ENCODE results near the gene RPS5.
"Not testable (repeated sequence)": the region's sequence is repeated elsewhere in the genome, so short reads cannot be mapped to it uniquely, and the experiment has no call there.

RPS5 gene

DNA sequence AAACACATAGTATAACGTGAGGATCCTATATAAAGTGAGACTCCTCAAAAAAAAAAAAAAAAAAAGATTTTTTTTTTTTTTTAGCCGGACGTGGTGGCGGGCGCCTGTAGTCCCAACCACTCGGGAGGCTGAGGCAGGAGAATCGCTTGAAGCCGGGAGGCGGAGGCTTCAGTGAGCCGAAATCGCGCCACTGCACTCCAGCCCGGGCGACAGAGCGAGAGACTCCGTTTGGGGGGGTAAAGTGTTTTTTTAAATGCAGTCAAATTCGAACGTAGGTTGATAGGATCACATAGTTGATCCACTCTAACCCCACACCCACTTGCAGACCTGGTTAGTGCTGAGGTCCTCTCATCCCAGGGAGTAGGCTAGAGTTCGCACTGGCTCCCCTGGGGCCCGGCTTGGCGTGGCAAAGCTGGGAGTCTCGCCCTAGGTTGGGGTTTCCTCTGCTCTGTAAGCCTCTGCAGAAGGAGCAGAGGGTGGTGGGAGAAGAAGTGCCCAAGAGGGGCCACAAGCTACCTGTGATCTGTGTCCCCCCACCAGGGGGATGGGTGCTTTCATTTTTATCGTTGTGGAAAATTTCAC is 14.9 kb downstream of the RPS5 start:
- no peak for DNase-seq (ENCODE audit: extremely low read depth in 1 of 2, low read depth in 1 of 2)

DNA sequence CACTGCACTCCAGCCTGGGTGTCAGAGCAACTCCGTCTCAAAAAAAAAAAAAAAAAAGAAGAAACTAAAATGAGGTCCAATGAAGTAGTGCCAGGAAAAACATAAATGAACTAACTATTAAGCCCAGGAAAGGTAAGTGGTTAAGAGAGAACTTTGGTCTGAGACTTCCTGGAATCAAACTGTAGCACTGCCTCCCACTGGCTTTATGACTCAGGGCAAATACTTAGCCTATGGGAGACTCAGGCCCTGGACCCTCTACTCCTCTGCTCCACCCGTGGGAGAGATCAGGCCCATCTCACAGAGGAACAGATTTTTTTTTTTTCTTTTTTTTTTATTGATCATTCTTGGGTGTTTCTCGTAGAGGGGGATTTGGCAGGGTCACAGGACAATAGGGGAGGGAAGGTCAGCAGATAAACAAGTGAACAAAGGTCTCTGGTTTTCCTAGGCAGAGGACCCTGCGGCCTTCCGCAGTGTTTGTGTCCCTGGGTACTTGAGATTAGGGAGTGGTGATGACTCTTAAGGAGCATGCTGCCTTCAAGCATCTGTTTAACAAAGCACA is 16.9 kb downstream of the RPS5 start:
- DNase-seq (ENCODE audit: extremely low read depth in 1 of 2, low read depth in 1 of 2), result not testable (repeated sequence)

DNA sequence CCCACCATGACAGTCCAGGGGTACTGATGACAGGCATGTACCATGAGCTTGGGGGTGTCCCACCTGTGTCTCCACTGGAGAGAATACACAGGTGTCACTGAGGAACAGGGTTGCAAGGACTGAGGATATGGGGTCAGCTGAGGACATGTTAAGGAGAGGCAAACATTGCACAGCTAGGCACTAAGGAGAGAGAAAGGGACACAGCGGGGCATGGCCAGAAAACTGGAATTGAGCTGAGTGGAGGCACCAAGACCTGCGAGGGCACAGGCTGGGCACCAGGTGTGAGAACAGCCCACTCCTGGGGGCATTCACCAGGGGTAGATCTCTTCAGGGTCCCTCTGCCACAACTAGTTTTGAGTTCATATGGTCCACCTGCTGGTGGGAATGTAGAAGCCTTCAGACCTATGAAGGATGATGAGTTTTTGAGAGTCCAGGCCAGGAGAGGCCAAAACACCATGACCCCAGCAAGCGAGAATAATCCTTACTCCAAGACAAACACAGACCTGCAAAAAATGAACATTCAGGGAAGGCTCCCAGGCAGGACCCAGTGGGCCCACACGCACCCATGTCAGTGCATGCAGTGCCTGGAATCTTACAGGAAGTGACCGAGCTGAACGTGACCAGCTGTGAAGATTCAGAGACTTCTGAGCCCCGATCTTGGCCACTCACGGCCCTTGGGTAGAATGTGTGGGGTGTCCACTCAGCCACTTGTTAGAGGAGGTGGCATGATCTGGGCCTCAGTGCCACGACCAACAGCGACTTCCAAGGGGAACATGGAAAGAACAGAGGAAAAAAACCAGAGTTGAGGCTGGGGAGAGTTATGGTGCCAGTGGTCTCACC is 20.0 kb downstream of the RPS5 start:
- DNase-seq (ENCODE audit: extremely low read depth in 1 of 2, low read depth in 1 of 2), result no peak

DNA sequence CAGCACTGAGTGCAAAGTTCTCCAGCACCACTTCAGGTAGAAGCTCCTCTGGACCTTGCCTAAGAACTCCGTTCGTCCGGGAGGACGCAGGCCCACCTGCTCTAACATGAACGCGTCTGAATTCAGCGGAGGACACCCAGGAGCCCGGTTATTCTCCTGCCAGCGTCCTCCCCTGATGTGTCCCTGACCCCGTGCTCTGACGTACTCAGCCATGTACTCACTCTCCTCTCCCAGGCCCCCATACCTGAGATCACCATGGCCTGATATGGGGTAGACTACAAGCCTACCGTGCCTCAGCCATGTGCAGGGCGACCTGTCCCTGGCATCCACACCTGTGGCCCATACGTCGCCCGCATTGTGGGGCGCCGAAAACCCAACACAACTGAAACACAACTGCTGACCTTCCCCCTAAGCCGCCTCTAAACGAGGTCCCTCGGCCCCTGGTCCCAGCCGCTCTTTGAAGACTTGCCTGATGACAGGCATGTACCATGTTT is 20.6 kb downstream of the RPS5 start:
- no peak for DNase-seq (ENCODE audit: extremely low read depth in 1 of 2, low read depth in 1 of 2)

DNA sequence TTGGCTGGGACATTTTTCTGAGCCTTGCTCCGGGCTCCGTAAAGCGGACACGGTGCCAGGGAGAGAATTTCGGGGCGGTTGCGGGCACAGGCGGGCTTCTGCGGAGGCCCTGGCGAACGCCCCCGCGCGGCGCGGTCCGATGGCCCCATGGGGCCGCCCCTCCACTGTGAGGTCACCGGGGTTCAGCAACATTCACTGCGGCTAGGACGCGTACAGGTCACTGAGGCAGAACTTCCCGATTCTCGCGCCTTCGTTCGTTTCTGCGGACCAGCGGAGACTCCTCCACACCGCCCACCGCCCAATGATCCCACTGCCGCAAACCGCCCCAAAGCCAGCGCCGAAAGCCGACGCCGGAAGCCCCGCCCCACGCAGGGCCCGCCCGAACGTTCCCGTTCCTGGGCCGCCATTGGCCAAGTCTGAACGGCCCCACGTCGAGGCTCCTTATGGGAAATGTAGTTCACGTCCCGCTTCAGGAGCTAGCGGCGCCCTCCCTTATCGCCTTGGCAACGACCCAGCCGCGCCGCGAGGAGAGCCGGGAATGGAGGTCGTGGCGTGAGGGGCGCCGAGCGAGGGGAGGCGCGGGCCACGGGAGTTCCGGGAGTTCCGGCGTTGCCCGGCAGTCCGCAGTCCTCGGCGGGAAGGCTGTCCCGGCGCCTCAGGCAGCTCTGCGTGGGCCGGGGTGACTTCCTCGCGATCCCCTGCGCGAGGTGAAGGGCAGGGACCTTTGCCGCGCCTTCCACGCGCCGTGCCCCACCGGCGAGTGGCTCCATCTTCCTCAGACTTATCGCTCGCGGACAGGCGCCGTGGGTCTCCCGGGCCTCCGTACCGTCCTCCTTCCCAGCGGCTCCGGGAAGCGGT is 21.3 kb downstream of the RPS5 start, which contains the start of gene ZNF584:
ZNF584 (plus strand) TSS at position 498 of the 858 bp plus-strand sequence. CDS start 499 bp downstream, outside the sequence.
- DNase-seq (ENCODE audit: extremely low read depth in 1 of 2, low read depth in 1 of 2), result peak; percentile 83 to 87

DNA sequence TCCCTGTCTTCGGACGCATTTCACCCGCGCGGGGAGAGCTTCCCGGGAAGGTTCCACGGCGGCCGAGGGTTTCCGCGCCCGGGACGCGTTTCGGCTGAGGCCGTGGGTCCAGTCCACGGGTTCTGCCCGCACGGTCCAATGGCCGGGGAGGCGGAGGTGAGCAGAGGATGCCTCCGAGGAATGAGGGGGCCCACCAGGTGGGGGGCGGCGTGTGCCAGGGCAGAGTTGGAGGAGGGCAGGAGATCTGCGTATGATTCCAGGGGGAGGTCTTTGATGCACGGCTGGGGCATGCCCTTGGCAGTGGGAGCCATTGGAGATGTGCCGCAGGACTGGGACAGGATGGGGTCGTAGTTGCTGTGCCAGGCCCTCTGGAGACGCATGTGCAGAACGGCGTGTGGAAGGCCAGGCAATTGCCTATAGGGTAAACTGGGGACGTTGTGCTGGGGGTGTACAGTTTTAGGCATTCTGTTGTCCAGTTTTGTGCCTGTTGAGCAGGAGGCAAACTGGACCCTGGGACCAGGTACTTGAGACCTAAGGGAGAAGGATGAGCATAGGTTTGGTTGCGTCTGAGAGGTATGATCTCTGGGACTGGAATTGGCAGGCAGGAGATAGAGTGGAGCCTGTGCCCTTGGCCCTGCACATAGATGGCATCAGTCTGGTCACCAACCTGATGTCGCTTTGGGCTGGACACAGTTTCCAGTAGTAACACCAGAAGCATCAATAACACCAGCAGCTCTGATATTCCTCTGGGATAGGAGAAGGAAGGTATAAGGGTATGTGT is 22.1 kb downstream of the RPS5 start:
- no peak for DNase-seq (ENCODE audit: extremely low read depth in 1 of 2, low read depth in 1 of 2)

DNA sequence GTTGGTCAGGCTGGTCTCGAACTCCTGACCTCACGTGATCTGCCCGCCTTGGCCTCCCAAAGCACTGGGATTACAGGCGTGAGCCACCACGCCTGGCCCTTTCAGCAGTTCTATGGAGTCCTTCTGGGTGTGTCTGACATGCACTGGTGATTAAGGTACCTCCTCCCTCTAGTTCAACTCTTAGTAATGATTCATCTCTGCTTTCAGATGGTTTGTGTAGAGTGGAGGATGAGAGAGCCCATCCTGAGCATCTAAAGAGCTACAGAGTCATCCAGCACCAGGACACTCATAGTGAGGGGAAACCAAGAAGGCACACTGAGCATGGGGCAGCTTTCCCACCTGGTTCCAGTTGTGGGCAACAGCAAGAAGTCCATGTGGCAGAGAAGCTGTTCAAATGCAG is 29.5 kb downstream of the RPS5 start:
- no peak for DNase-seq (ENCODE audit: extremely low read depth in 1 of 2, low read depth in 1 of 2)

DNA sequence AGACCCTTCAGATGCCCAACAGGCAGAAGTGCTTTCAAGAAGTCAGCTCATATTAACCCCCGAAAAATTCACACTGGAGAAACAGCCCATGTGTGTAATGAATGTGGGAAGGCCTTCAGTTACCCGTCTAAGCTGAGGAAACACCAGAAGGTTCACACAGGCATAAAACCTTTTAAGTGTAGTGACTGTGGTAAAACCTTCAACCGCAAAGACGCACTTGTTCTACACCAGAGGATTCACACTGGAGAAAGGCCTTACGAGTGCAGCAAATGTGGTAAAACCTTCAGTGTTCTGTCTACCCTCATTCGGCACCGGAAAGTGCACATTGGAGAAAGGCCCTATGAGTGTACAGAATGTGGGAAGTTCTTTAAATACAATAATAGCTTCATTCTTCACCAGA is 30.0 kb downstream of the RPS5 start:
- no peak for DNase-seq (ENCODE audit: extremely low read depth in 1 of 2, low read depth in 1 of 2)

DNA sequence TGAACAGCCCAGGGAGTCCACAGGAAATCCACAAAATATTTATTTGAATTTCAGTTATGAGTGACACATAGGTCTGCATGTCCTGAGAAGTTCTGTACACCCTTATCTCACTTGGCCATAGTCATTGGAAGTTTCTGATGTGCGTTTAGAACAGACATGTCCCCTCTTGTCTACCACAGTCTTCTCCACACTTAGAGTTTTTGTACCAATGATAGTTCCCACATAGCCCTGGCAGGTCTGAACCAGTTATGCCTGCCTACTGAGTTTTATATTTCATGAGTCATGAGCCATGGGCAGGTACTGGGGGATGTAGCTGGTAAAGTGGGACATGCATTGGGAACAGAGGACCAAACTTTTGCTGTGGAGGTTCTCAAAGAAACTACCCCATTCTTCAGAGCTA is 41.5 kb downstream of the RPS5 start:
- DNase-seq (ENCODE audit: extremely low read depth in 1 of 2, low read depth in 1 of 2), result no peak

DNA sequence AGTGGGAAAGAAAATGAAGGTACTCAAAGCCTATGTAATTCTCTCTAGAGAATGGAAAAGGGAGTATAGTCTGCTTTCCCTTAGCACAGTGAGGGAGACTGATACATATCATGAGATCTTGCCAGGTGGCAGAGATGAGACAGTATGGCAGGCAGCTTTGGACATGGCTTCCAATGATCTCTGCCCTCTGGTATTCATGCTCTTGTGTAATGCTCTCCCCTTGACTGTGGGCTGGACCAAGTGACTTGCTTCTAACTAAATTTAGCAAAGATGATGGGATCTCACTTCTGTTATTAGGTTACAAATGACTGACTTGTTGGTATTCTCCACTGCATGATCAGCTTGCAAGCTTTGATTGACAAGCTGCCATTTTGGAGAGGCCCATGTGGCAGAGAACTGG is 42.7 kb downstream of the RPS5 start:
- DNase-seq (ENCODE audit: extremely low read depth in 1 of 2, low read depth in 1 of 2), result no peak

DNA sequence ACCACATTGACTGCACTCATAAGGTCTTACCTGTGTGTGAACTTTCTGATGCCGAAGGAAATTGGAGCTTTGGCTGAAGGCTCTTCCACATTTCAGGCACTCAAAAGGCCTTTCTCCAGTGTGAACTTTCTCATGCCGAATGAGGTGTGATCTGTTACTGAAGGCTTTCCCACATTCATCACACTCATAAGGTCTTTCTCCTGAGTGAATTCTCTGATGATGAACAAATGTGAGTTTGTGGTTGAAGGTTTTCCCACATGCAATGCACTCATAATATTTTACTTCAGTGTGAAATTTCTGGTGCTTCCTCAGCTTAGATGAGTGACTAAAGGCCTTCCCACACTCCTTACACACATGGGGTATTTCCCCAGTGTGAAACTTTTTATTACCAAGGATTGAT is 47.1 kb downstream of the RPS5 start:
- DNase-seq (ENCODE audit: extremely low read depth in 1 of 2, low read depth in 1 of 2), result no peak

DNA sequence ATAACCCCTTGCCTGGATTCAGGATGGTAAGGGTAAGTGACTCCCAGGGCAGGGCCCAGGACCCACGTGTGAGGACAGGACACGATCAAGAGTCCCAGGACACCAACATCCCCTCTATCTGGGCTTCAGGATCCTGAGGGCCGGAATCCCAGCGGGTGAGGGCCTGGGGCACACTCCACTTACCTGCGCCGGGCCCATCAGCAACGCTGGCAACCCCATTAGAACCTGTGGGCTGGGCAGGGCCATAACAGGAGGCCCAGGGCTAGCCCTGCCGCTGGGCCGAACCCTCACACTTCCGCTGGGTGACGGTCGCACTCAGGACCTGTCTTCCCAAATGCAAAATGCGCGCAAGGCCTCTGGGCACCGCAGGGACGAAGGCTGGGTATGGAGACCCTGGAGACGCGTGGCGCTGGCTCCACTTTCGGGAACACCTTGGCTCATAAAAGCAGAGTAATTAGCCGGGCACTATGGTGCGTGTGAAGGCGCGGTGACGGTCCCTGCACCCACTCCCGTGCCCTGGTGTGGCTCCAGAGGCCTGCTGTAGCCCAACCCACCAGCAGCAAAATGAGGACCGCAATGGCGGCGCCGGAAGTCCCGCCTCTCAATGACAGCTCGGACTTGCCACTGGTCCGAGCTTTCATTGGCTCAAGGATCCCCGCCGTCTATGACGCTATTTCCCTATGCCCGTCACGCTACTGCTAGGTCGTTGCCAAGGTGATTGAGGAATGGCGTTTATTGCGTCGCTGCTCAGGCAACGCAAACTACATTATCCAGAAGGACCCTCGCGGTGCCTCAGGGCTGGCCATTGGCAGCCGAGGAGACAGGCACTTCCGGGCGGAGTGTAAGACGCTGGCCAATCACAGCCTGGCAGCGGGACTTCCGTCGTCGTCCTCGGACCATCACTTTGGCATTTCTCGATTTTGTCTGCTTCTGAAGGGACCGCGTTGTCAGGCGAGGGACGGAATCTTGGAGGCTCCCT is 52.8 kb downstream of the RPS5 start, which contains the start of gene ZNF132:
ZNF132 (minus strand) TSS at position 578 of the 979 bp plus-strand sequence; CDS start at position 246, 332 bp downstream.
- peak; percentile 82 to 90 for DNase-seq (ENCODE audit: extremely low read depth in 1 of 2, low read depth in 1 of 2)

DNA sequence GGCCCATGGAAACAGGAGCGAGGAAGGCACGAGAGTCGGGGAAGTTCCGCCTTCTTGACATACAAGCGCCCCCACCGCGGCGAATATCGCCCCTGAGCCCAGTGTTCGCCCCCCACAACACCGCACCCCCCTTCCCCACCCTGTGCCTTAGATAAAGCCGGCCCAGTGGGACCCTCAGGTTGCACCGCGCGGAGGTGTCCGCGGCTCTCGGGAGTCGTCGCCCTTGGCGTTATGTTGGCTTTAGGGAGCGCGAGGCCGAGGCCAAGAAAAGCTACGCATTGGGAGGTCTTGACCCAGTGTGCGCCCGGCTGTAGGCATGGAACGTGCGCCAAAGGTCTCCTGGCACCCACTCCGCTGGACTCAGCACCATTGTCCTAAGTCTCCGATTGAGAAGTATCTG is 53.5 kb downstream of the RPS5 start:
- DNase-seq (ENCODE audit: extremely low read depth in 1 of 2, low read depth in 1 of 2), result no peak

DNA sequence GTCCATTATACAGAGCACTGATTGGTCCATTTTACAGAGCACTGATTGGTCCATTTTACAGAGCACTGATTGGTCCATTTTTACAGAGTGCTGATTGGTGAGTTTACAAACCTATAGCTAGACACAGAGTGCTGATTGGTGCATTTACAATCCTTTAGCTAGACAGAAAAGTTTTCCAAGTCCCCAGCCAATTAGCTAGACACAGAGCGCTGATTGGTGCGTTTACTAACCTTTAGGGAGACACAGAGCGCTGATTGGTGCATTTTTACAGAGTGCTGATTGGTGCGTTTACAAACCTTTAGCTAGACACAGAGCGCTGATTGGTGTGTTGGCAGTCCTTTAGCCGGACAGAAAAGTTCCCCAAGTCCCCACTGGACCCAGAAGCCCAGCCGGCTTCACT is 55.9 kb downstream of the RPS5 start:
- not testable (repeated sequence) for DNase-seq (ENCODE audit: extremely low read depth in 1 of 2, low read depth in 1 of 2)
